Osteocyte (in vitro differentiated cells): ENCODE results near the gene CDH18. TPM values are rescaled to one million over a fixed set of nuclear protein-coding genes. Genes with fewer than 3 reads are reported as not detected.

ENCODE experiments used
- DNase-seq: peaks from one replicate; pipeline ENCODE4 v3.0.0; 2021; ENCODE audit warnings: mixed read lengths; ENCODE audit not compliant: unreplicated experiment; ENCODE audit errors: extremely low spot score
- H3K27ac Mint-ChIP-seq: one replicate; pipeline ENCODE4 v1.8.0; 2021; ENCODE audit warnings: mild to moderate bottlenecking, mixed read lengths; ENCODE audit not compliant: unreplicated experiment
- H3K27me3 Mint-ChIP-seq: one replicate; pipeline ENCODE4 v1.8.0; 2021; ENCODE audit warnings: mixed read lengths; ENCODE audit not compliant: unreplicated experiment
- H3K36me3 Mint-ChIP-seq: one replicate; pipeline ENCODE4 v1.8.0; 2021; ENCODE audit warnings: mixed read lengths; ENCODE audit not compliant: unreplicated experiment
- H3K4me1 Mint-ChIP-seq: one replicate; pipeline ENCODE4 v1.8.0; 2021; ENCODE audit warnings: mixed read lengths; ENCODE audit not compliant: unreplicated experiment
- H3K4me3 Mint-ChIP-seq: one replicate; pipeline ENCODE4 v1.8.0; 2021; ENCODE audit warnings: mild to moderate bottlenecking, moderate library complexity, mixed read lengths; ENCODE audit not compliant: unreplicated experiment
- H3K9me3 Mint-ChIP-seq: one replicate; pipeline ENCODE4 v1.8.0; 2021; ENCODE audit warnings: mixed read lengths; ENCODE audit not compliant: unreplicated experiment
- total RNA-seq: library from RNA; stranded (reverse); gene quantifications from 2 replicates; pipeline ENCODE4 v1.2.1, GENCODE V29; 2021
- TF ChIP-seq, protein P1 (sequence below): fragments of 200-600 bp; sonication (generic); IDR thresholded peaks from 2 replicates; pipeline ENCODE4 v1.5.0; 2021; ENCODE audit warnings: antibody characterized with exemption, mild to moderate bottlenecking, moderate library complexity

CDH18 gene
- total RNA-seq, 1 donor from 2014 or later: not detected

DNA sequence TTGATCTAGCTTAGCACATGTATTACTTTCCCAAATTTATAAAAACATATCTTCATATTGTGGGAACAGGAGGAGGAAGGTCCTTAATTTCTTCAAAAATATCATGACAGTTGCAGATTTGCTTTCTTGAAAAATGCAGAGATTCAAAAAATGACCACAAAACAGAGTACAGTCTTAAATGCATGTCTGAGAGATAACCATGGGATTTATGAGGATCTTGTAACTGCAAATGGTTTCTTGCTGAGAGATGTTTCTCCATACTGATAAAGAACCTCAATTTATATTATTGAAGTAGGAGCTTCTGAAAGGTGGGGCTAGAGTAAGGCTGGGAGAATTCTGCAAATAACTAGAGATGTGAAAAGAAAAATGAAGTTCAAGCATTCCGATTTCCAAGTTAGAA lies 83.2 kb downstream of the CDH18 start:
- H3K4me1 Mint-ChIP-seq: no peaks in the 10 kb centered on the region
- peaks cover 15% of the 10 kb centered on the region for H3K27me3 Mint-ChIP-seq
- H3K27ac Mint-ChIP-seq: no peak overlapping the region
- no peaks in the 10 kb centered on the region for H3K36me3 Mint-ChIP-seq
- no peak for DNase-seq
- TF ChIP-seq, protein P1, sequence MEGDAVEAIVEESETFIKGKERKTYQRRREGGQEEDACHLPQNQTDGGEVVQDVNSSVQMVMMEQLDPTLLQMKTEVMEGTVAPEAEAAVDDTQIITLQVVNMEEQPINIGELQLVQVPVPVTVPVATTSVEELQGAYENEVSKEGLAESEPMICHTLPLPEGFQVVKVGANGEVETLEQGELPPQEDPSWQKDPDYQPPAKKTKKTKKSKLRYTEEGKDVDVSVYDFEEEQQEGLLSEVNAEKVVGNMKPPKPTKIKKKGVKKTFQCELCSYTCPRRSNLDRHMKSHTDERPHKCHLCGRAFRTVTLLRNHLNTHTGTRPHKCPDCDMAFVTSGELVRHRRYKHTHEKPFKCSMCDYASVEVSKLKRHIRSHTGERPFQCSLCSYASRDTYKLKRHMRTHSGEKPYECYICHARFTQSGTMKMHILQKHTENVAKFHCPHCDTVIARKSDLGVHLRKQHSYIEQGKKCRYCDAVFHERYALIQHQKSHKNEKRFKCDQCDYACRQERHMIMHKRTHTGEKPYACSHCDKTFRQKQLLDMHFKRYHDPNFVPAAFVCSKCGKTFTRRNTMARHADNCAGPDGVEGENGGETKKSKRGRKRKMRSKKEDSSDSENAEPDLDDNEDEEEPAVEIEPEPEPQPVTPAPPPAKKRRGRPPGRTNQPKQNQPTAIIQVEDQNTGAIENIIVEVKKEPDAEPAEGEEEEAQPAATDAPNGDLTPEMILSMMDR: no peak
- H3K4me3 Mint-ChIP-seq: no peak overlapping the region
- no peaks in the 10 kb centered on the region for H3K9me3 Mint-ChIP-seq

DNA sequence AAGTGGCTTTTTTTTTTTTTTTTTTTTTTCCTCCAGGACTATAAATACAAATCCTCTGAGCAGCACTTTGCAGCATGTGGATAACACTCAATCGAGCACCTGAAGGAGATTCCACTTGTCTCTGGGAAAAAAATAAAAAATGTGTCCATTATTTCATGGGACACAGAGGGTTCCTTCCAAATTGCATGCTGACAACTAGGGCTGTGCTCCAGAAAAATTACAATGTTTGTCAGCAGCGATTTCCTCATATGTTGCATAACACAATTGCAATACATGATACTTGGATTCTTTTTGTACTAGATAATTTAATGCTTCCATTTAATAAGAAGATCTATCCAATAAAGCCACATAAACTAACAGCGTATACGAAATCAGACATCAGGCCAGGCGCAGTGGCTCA lies 84.4 kb downstream of the CDH18 start:
- TF ChIP-seq, protein P1: no peak
- DNase-seq: no peak
- no peaks in the 10 kb centered on the region for H3K4me1 Mint-ChIP-seq
- H3K27ac Mint-ChIP-seq: no peak overlapping the region
- no peaks in the 10 kb centered on the region for H3K36me3 Mint-ChIP-seq
- no peak overlapping the region for H3K4me3 Mint-ChIP-seq
- peaks cover 18% of the 10 kb centered on the region for H3K27me3 Mint-ChIP-seq
- H3K9me3 Mint-ChIP-seq: no peaks in the 10 kb centered on the region

DNA sequence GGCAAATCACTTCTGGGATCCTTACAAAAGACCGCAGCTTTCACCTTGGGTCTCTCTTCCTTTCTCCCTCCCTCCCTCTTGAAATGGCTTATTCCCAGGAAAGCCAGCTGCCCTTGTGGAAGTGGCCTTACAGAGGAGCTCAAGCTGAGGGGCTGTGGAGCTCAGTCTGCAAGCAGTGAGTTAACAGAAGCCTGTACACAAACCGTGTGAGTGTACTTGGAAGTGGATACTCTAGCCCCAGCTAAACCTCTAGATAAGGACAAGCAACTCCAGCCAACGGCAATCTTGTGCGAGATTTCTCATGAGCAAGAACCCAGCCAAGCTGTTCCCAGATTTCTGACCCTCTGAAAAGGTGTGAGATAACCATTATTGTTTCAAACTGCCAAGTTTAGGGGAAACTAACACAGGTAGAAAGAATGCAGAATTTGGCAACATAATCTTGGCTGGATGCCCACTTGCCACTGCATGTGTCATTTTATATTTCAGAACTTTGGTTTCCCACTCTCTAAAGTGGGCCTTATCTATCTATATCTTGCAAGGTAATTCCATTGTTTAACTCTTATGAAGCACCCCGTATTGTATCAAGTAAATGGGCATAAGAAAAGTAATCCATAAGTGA lies 85.6 kb downstream of the CDH18 start:
- Mint-ChIP-seq H3K36me3 (no peaks in the 10 kb centered on the region), H3K4me1 (no peaks in the 10 kb centered on the region), H3K9me3 (no peaks in the 10 kb centered on the region), H3K4me3 (no peak overlapping the region), H3K27ac (no peak overlapping the region), H3K27me3 (peaks cover 18% of the 10 kb centered on the region)
- no peak for DNase-seq
- TF ChIP-seq, protein P1: no peak

DNA sequence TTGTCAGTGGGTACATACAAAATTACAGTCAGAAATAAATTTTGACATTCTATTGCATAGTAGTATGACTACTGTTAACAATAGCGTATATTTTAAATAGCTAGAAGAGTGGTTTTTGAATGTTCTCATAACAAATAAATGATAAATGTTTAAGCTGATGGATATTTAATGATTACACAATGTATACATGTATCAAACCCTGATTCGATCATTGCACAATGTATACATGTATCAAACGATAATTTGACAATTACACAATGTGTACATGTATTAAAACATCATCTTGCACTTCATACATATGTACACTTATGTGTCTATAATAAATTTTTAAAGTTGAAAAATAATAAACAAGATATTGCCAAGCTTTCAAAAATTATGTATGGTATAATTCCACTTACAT lies 87.7 kb downstream of the CDH18 start:
- H3K4me1 Mint-ChIP-seq: no peaks in the 10 kb centered on the region
- H3K9me3 Mint-ChIP-seq: no peaks in the 10 kb centered on the region
- H3K36me3 Mint-ChIP-seq: no peaks in the 10 kb centered on the region
- no peak overlapping the region for H3K27ac Mint-ChIP-seq
- TF ChIP-seq, protein P1: no peak
- H3K27me3 Mint-ChIP-seq: peaks cover 14% of the 10 kb centered on the region
- DNase-seq: no peak
- H3K4me3 Mint-ChIP-seq: no peak overlapping the region

DNA sequence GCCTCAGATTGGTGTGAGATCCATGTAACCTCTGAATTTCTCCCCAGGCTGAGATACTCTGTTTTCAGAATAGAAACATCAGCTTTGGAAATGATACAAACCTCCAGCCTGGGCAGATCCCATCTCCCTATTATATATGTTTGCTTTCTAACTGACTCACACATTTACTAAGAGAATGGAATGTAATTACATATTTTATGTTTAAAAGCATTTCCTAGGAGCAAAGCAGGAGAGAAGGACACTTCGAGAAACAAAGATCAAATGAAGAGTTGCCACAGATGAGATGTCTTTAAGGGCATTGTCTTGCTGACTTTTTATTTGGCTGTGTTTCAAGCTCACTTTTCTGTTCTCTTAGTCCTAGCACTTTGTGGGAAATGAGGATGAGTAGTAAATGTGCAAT lies 96.3 kb downstream of the CDH18 start:
- TF ChIP-seq, protein P1: no peak
- H3K4me3 Mint-ChIP-seq: no peak overlapping the region
- no peaks in the 10 kb centered on the region for H3K27me3 Mint-ChIP-seq
- no peak overlapping the region for H3K27ac Mint-ChIP-seq
- no peaks in the 10 kb centered on the region for H3K9me3 Mint-ChIP-seq
- H3K4me1 Mint-ChIP-seq: peaks cover 10% of the 10 kb centered on the region
- no peaks in the 10 kb centered on the region for H3K36me3 Mint-ChIP-seq
- no peak for DNase-seq
